Activated CD4-positive, CD25-positive, alpha-beta regulatory T cell treated with anti-CD3 and anti-CD28 coated beads, Interleukin-2, amount 50 U/mL, for 16 hours (primary cell): ENCODE results near the gene IGFBP6.
"Not testable (repeated sequence)": the region's sequence is repeated elsewhere in the genome, so short reads cannot be mapped to it uniquely, and the experiment has no call there.

Source experiments
- DNase-seq: peaks from one replicate; pipeline ENCODE4 v3.0.0-alpha.2; 2020; ENCODE audit warnings: low read depth, low spot score

IGFBP6 gene

GRCh38 chr12:53070877-53071492 lies 26.5 kb upstream of the IGFBP6 start:
- no peak for DNase-seq

GRCh38 chr12:53071591-53072551 lies 25.6 kb upstream of the IGFBP6 start:
- no peak for DNase-seq

GRCh38 chr12:53073881-53074280 lies 23.6 kb upstream of the IGFBP6 start:
- no peak for DNase-seq

GRCh38 chr12:53074283-53074998 lies 23.0 kb upstream of the IGFBP6 start:
- DNase-seq: no peak

- no peak for DNase-seq
Observed at GRCh38 chr12:53074999-53075370, 22.5 kb upstream of the IGFBP6 start.

GRCh38 chr12:53076461-53076860 lies 21.0 kb upstream of the IGFBP6 start:
- no peak for DNase-seq

- no peak for DNase-seq
Observed at GRCh38 chr12:53077030-53077429, 20.4 kb upstream of the IGFBP6 start.

GRCh38 chr12:53078425-53079225 lies 18.8 kb upstream of the IGFBP6 start:
- DNase-seq: no peak

- peak; percentile 93 for DNase-seq
Observed at GRCh38 chr12:53079226-53080117, 18.0 kb upstream of the IGFBP6 start, which contains the start of gene SPRYD3. SPRYD3 (minus strand) TSS chr12:53079390; CDS start chr12:53079333, 57 bp downstream.

GRCh38 chr12:53082637-53083175 lies 14.8 kb upstream of the IGFBP6 start:
- no peak for DNase-seq

GRCh38 chr12:53086361-53086760 lies 11.1 kb upstream of the IGFBP6 start:
- no peak for DNase-seq

GRCh38 chr12:53090105-53090504 lies 7.4 kb upstream of the IGFBP6 start:
- no peak for DNase-seq

GRCh38 chr12:53090554-53090953 lies 6.9 kb upstream of the IGFBP6 start:
- no peak for DNase-seq

GRCh38 chr12:53091756-53092155 lies 5.7 kb upstream of the IGFBP6 start:
- no peak for DNase-seq

GRCh38 chr12:53093777-53094393 lies 3.6 kb upstream of the IGFBP6 start:
- DNase-seq: no peak

GRCh38 chr12:53094394-53094787 lies 3.1 kb upstream of the IGFBP6 start:
- no peak for DNase-seq

GRCh38 chr12:53094796-53095595 lies 2.5 kb upstream of the IGFBP6 start:
- not testable (repeated sequence) for DNase-seq

- DNase-seq: not testable (repeated sequence)
Observed at GRCh38 chr12:53095596-53095895, 1.9 kb upstream of the IGFBP6 start.
